ENCODE measurements around the gene KRTAP2-3. TPM values are rescaled to one million over a fixed set of nuclear protein-coding genes. Genes with fewer than 3 reads are reported as not detected.
"Not testable (repeated sequence)": the region's sequence is repeated elsewhere in the genome, so short reads cannot be mapped to it uniquely, and the experiment has no call there.

KRTAP2-3 gene
- total and polyA plus RNA-seq, 2 of the 4 experiments (the other 2 are of a cell fraction), result 1.4 to 35.2 TPM

- no peak for TF ChIP-seq RCOR1 (IDR thresholded peaks at IDR 0.05; ENCODE audit: insufficient replicate concordance, low read length)
Measured at GRCh38 chr17:41101586-41102259, 41.8 kb upstream of the KRTAP2-3 start, which contains the start of gene KRTAP4-16 (continued).

GRCh38 chr17:41099682-41100480 lies 40.0 kb upstream of the KRTAP2-3 start:
- intact Hi-C loops (cut with micrococcal nuclease); POLR2A ChIA-PET (ENCODE audit: unreplicated experiment): not testable (repeated sequence)

More at GRCh38 chr17:41099682-41100480, 40.0 kb upstream of the KRTAP2-3 start:
- peak overlapping the region; percentile 1 to 81; a peak in 3 of 4 replicates for H4K8ac ChIP-seq (ENCODE audit: low read depth in 2 of 2, low read length in 2 of 2)
- H3K79me1 ChIP-seq (ENCODE audit: low read depth in 1 of 2, low read length in 2 of 2); H3K23ac ChIP-seq (ENCODE audit: low read depth, low read length); H4K91ac ChIP-seq (ENCODE audit: insufficient read depth, low read depth, low read length); H3K4me1 ChIP-seq (ENCODE audit: control insufficient read depth, insufficient read depth, low read length); H3K9ac ChIP-seq (ENCODE audit: low read depth, low read length); H2AFZ ChIP-seq (replicated peaks; ENCODE audit: low read length, poor library complexity); H3K27me3 ChIP-seq (ENCODE audit: control insufficient read depth, insufficient read depth, low read length); H3K36me3 ChIP-seq (ENCODE audit: control insufficient read depth, insufficient read depth, low read length); H2AK9ac ChIP-seq (replicated peaks; ENCODE audit: low read depth, low read length, poor library complexity); BruUV-seq (replicated peaks); H4K5ac ChIP-seq (ENCODE audit: low read depth, low read length); H3K56ac ChIP-seq (ENCODE audit: extremely low read depth, insufficient read depth, low read length); CTCF ChIA-PET; H4K20me1 ChIP-seq (ENCODE audit: insufficient read depth, low read length); H3K9me3 ChIP-seq (ENCODE audit: control insufficient read depth, insufficient read depth, low read length); H3K27ac ChIP-seq (ENCODE audit: insufficient read depth, low read length); H2AK5ac ChIP-seq (ENCODE audit: low read depth, low read length); in situ Hi-C loops (cut with MboI; ENCODE audit: low sequenced_read_pairs); H3K9me1 ChIP-seq (ENCODE audit: insufficient read depth, low read length); dilution Hi-C loops (cut with HindIII; ENCODE audit: low sequenced_read_pairs, unreplicated experiment); H3K4me2 ChIP-seq (ENCODE audit: low read depth, low read length); H3K4me3 ChIP-seq (ENCODE audit: insufficient read depth, low read depth, low read length): not testable (repeated sequence)
- H3K18ac ChIP-seq (ENCODE audit: low read depth, low read length), result peak overlapping the region; percentile 64; the same call in 1 of the 2 replicates
- H2BK120ac ChIP-seq (ENCODE audit: low read depth, low read length), result peak overlapping the region; percentile 85
- TF ChIP-seq MAFK (IDR thresholded peaks at IDR 0.05; ENCODE audit: low read depth, low read length), result peak; percentile 26; the same call in 1 of the 2 replicates
- peak; percentile 90 for TF ChIP-seq BHLHE40 (IDR thresholded peaks at IDR 0.05; ENCODE audit: low read depth, low read length)
- peak; percentile 87 for TF ChIP-seq MXI1 (IDR thresholded peaks at IDR 0.05; ENCODE audit: borderline replicate concordance, low read depth, low read length)
- peak overlapping the region; percentile 23; the same call in 1 of the 3 replicates for H2BK15ac ChIP-seq (ENCODE audit: low read depth, low read length)
- ATAC-seq (ENCODE audit: low read depth) (peak; percentile 38), DNase-seq (peak; percentile 81)
- no CpG with 5 or more reads among the region's 7 CpGs for WGBS, 2 experiments (ENCODE audit: extremely low coverage in 2 of 2, insufficient read length in 1 of 2)
- peak overlapping the region; percentile 83 for H3K14ac ChIP-seq (replicated peaks; ENCODE audit: low read depth, low read length)
- H2BK20ac ChIP-seq (ENCODE audit: low read depth, low read length), result peak overlapping the region; percentile 64
- peak overlapping the region; percentile 43 for H2BK5ac ChIP-seq (ENCODE audit: low read depth, low read length, poor library complexity, severe bottlenecking)
- H3K4ac ChIP-seq (ENCODE audit: low read depth, low read length), result peak overlapping the region; percentile 78
